ENCODE results near the gene MLPH. TPM values are rescaled to one million over a fixed set of nuclear protein-coding genes. Genes with fewer than 3 reads are reported as not detected.

Gene MLPH
- total and polyA plus RNA-seq, 8 donors, result 61.3 to 657 (median 344) TPM

DNA sequence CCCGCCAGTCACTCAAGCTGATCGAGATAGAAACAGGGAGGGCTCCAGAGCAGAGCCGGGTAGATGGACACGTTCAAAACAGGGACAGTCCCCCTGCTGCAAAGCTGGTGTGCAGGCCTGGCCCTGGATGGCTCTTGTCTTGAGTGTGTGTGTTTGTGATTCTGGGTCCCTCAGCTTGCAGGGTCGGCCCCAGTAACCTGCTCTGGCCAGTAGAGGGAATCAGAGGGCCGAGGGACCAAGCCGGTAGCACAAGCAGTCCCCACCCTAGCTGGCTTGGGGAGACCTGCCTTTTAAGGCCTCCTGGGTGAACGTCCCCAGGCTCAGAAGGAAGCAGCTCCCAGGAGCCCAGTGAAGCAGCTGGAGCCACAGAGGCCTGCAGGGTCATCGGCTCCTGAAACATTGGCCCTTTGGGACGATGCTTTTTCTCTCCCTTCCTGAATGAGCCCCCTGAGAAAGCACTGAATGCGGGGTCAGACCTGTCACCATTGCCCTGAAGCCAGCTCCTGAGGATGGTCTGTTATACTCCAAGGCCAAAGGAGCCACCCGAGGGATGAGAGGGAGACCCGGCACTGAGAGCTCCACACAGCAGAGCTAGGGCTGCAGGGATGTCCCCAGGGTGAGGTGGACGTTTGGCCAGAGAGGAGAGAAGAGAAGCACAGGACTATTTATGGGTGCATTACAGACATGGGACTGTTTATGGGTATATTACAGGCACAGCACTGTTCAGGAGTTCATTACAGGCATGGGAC is 15.4 kb upstream of the MLPH start:
- H3K36me3 ChIP-seq, result no peaks in the 10 kb centered on the region
- DNase-seq, result peak; percentile 79 to 80
- H3K27me3 ChIP-seq, result no peaks in the 10 kb centered on the region
- 46 to 53% (median 50%) methylated on average over 12 to 14 of the region's 14 CpGs for WGBS, 5 donors
- H3K4me3 ChIP-seq, result no peak overlapping the region
- intact Hi-C loops (cut with DNase I; ENCODE audit: low total_unique reads), result loop anchor here (5.0 kb wide), 1 partner anchor 101 kb away; no protein-coding TSS in a partner anchor
- H3K27ac ChIP-seq, result no peak overlapping the region
- no peak for TF ChIP-seq EP300 (IDR thresholded peaks at IDR 0.05)
- TF ChIP-seq, protein P1, sequence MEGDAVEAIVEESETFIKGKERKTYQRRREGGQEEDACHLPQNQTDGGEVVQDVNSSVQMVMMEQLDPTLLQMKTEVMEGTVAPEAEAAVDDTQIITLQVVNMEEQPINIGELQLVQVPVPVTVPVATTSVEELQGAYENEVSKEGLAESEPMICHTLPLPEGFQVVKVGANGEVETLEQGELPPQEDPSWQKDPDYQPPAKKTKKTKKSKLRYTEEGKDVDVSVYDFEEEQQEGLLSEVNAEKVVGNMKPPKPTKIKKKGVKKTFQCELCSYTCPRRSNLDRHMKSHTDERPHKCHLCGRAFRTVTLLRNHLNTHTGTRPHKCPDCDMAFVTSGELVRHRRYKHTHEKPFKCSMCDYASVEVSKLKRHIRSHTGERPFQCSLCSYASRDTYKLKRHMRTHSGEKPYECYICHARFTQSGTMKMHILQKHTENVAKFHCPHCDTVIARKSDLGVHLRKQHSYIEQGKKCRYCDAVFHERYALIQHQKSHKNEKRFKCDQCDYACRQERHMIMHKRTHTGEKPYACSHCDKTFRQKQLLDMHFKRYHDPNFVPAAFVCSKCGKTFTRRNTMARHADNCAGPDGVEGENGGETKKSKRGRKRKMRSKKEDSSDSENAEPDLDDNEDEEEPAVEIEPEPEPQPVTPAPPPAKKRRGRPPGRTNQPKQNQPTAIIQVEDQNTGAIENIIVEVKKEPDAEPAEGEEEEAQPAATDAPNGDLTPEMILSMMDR (IDR thresholded peaks at IDR 0.05), result peak in 5 of 7 experiments; percentile 38 to 75 (median 71)
- H3K4me1 ChIP-seq, result peaks cover 15 to 37% (median 32%) of the 10 kb centered on the region in 4 donors
- H3K9me3 ChIP-seq, result no peaks in the 10 kb centered on the region

DNA sequence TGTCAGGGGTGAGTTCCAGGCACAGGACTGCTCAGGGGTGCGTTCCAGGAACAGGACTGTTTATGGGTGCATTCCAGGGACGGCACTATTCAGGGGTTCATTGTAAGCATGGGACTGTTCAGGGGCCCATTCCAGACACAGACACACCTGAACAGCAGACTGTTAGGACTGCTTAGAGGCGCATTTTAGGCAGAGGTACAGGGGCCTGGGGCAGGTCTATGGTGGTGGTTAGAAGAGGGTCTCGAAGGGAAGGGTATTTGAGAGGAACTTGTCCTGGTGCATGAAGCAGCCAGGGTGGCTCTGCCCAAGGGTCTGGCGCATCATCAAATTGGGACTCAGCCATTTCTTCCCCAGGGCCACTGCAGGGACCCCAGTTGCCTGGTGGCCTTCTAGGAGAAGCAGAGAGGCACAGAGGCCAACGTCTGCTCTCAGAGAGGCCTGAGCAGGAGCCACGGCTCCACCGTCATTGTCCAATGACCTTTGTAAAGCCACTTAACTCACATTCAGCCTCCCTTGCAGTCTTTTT is 14.8 kb upstream of the MLPH start:
- H3K36me3 ChIP-seq, result no peaks in the 10 kb centered on the region
- no peak for DNase-seq
- H3K9me3 ChIP-seq, result no peaks in the 10 kb centered on the region
- no peak overlapping the region for H3K27ac ChIP-seq
- no peak overlapping the region for H3K4me3 ChIP-seq
- TF ChIP-seq POLR2AphosphoS5 (IDR thresholded peaks at IDR 0.05) (no peak), EP300 (IDR thresholded peaks at IDR 0.05) (no peak), POLR2A (IDR thresholded peaks at IDR 0.05) (no peak)
- TF ChIP-seq, protein P1 (IDR thresholded peaks at IDR 0.05), result no peak
- H3K4me1 ChIP-seq, result peaks cover 15 to 37% (median 32%) of the 10 kb centered on the region in 4 donors
- intact Hi-C loops (cut with DNase I; ENCODE audit: low total_unique reads), result loop anchor here (5.0 kb wide), 1 partner anchor 100 kb away; no protein-coding TSS in a partner anchor
- no peaks in the 10 kb centered on the region for H3K27me3 ChIP-seq
- WGBS, 5 donors, result 88 to 98% (median 95%) methylated on average over 5 to 8 of the region's 8 CpGs

DNA sequence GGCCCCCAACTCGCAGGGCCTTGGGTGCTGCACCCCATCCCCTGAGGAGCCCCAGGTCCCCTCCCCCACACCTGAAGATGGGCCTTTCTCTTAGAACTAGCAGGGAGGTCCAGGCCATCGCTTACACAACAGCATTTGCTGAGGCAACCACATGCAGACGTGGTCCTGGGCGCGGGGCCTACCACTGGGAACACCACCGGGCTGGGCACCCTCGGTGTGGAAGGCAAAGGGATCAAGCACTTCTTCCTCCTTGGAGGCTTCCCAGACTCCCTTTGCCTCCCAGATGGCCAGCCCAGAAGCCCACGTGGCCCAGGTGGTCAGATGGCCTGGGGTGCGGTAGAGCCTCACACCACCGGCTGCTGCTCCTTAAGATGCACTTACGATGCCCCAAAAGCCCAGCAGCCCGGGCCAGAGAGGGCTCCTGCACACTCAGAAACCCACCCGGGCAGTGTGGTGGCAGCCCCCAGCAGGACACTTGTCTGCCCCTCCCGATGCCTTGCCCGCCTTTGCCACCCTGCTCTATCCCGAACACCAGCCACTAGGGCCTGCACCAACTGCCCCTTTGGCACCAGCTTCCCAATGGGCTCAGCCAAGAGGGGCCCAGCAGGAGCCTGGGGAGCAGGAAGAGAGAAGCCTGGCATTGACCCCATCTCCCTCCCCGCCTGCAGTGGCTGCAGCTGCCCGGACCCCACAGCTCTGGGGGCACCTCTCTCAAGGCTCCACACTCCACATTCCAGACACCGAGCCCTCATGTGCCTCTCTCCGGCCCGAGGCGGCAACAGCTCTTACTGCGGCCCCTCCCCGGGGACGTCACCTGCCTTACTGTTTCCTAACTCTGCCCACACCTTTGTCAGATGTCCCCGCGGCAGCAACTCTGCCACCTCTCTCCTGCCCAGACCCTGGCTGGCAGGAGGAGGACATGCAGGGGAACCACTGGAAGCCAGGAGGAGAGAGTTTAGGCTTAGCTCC is 13.9 kb upstream of the MLPH start:
- Histone ChIP-seq H3K4me1 (peaks cover 15 to 37% (median 32%) of the 10 kb centered on the region in 4 donors), H3K36me3 (no peaks in the 10 kb centered on the region), H3K27ac (peak overlapping the region in 3 of 5 donors; percentile 92 to 97 (median 92)), H3K27me3 (no peaks in the 10 kb centered on the region), H3K4me3 (no peak overlapping the region), H3K9me3 (no peaks in the 10 kb centered on the region)
- intact Hi-C loops (cut with DNase I; ENCODE audit: low total_unique reads), result loop anchor here (5.0 kb wide), 1 partner anchor 99 kb away; no protein-coding TSS in a partner anchor
- TF ChIP-seq POLR2A (IDR thresholded peaks at IDR 0.05), result no peak
- TF ChIP-seq POLR2AphosphoS5 (IDR thresholded peaks at IDR 0.05), result no peak
- TF ChIP-seq, protein P1 (IDR thresholded peaks at IDR 0.05), result no peak
- TF ChIP-seq EP300 (IDR thresholded peaks at IDR 0.05), result no peak
- no peak for DNase-seq
- 90 to 94% (median 92%) methylated on average over 20 to 27 of the region's 27 CpGs for WGBS, 5 donors
